DOHH2 (cell line): ENCODE data around the gene RBM26.

Experiments used
- H3F3A ChIP-seq: fragments of 200-600 bp; sonication (generic), shearing (Covaris generic); 2 replicates; pipeline ENCODE4 v1.6.0; 2016; ENCODE audit warnings: antibody characterized with exemption, mild to moderate bottlenecking; ENCODE audit not compliant: control insufficient read depth, insufficient read depth
- H3K27ac ChIP-seq: fragments of 200-600 bp; sonication (generic); 2 replicates; pipeline ENCODE4 v1.5.1; 2014; ENCODE audit warnings: low read depth, mild to moderate bottlenecking, low read length, moderate library complexity
- H3K27me3 ChIP-seq: fragments of 200-600 bp; sonication (generic); 2 replicates; pipeline ENCODE4 v1.6.1; 2014; ENCODE audit warnings: mild to moderate bottlenecking, low read length, mixed read lengths; ENCODE audit not compliant: control insufficient read depth
- H3K36me3 ChIP-seq: fragments of 200-600 bp; sonication (generic); 2 replicates; pipeline ENCODE4 v1.6.1; 2014; ENCODE audit warnings: mild to moderate bottlenecking, low read length, moderate library complexity, mixed read lengths; ENCODE audit not compliant: control insufficient read depth
- H3K4me1 ChIP-seq: fragments of 200-600 bp; sonication (generic); 2 replicates; pipeline ENCODE4 v1.6.1; 2014; ENCODE audit warnings: mild to moderate bottlenecking, low read length, mixed read lengths; ENCODE audit not compliant: control insufficient read depth
- H3K4me2 ChIP-seq: fragments of 200-600 bp; sonication (generic); 2 replicates; pipeline ENCODE4 v1.6.0; 2014; ENCODE audit warnings: mild to moderate bottlenecking, low read length, moderate library complexity
- H3K4me3 ChIP-seq: fragments of 200-600 bp; sonication (generic); 2 replicates; pipeline ENCODE4 v1.5.1; 2014; ENCODE audit warnings: mild to moderate bottlenecking, low read length, mixed read lengths
- H3K79me2 ChIP-seq: fragments of 200-600 bp; sonication (generic); 2 replicates; pipeline ENCODE4 v1.6.1; 2014; ENCODE audit warnings: mild to moderate bottlenecking, low read length, mixed read lengths; ENCODE audit not compliant: control insufficient read depth
- H3K9me2 ChIP-seq: fragments of 200-600 bp; sonication (generic); replicated peaks from 2 replicates; pipeline ENCODE4 v1.6.1; 2014; ENCODE audit warnings: mild to moderate bottlenecking, low read length, mixed read lengths; ENCODE audit not compliant: control insufficient read depth
- H3K9me3 ChIP-seq: fragments of 200-600 bp; sonication (generic); 2 replicates; pipeline ENCODE4 v1.6.1; 2014; ENCODE audit warnings: antibody characterized with exemption, low read length, mixed read lengths; ENCODE audit not compliant: control insufficient read depth, insufficient read depth
- H4K20me1 ChIP-seq: fragments of 200-600 bp; sonication (generic); 2 replicates; pipeline ENCODE4 v1.6.0; 2014; ENCODE audit warnings: low read depth, mild to moderate bottlenecking, antibody characterized with exemption, low read length, moderate library complexity; ENCODE audit not compliant: control insufficient read depth, insufficient read depth
- CTCF ChIP-seq: fragments of 200-600 bp; sonication (generic); IDR thresholded peaks from one replicate; pipeline ENCODE4 v1.5.1; 2014; ENCODE audit warnings: antibody characterized with exemption, mild to moderate bottlenecking, low read depth, low read length; ENCODE audit not compliant: poor library complexity, severe bottlenecking
- EZH2phosphoT487 ChIP-seq: fragments of 200-600 bp; sonication (generic); IDR thresholded peaks from 2 replicates; pipeline ENCODE4 v1.6.1; 2017; ENCODE audit warnings: borderline replicate concordance, mild to moderate bottlenecking, antibody characterized with exemption, low read length, moderate library complexity, mixed read lengths

The RBM26 gene

GRCh38 chr13:79318664-79319063, 87.4 kb downstream of the RBM26 start:
- H3K79me2 ChIP-seq, result no peaks in the 10 kb centered on the region
- peaks cover 73% of the 10 kb centered on the region for H3K36me3 ChIP-seq
- TF ChIP-seq CTCF (no peak), EZH2phosphoT487 (no peak)

GRCh38 chr13:79317856-79318255, 88.2 kb downstream of the RBM26 start:
- Histone ChIP-seq H4K20me1 (no peaks in the 10 kb centered on the region), H3K4me1 (no peaks in the 10 kb centered on the region), H3K4me3 (no peak overlapping the region), H3K27ac (no peak overlapping the region), H3K36me3 (peaks cover 65% of the 10 kb centered on the region), H3K9me2 (no peaks in the 10 kb centered on the region), H3K4me2 (no peak overlapping the region), H3F3A (peaks cover 6% of the 10 kb centered on the region; the same call in 1 of the 2 replicates), H3K27me3 (no peaks in the 10 kb centered on the region), H3K9me3 (no peaks in the 10 kb centered on the region), H3K79me2 (no peaks in the 10 kb centered on the region)
- TF ChIP-seq CTCF (no peak), EZH2phosphoT487 (no peak)

More at GRCh38 chr13:79318664-79319063, 87.4 kb downstream of the RBM26 start:
- H3K4me1 ChIP-seq, result no peaks in the 10 kb centered on the region
- H3K9me3 ChIP-seq, result no peaks in the 10 kb centered on the region
- no peaks in the 10 kb centered on the region for H4K20me1 ChIP-seq
- H3K27ac ChIP-seq, result no peak overlapping the region
- no peaks in the 10 kb centered on the region for H3K27me3 ChIP-seq
- no peaks in the 10 kb centered on the region for H3K9me2 ChIP-seq
- H3K4me3 ChIP-seq, result no peak overlapping the region
- H3K4me2 ChIP-seq, result no peak overlapping the region
- peaks cover 6% of the 10 kb centered on the region; the same call in 1 of the 2 replicates for H3F3A ChIP-seq

GRCh38 chr13:79314652-79315051, 91.4 kb downstream of the RBM26 start:
- no peaks in the 10 kb centered on the region for H3K9me3 ChIP-seq
- no peak overlapping the region for H3K4me3 ChIP-seq
- no peaks in the 10 kb centered on the region for H3K79me2 ChIP-seq
- peaks cover 22% of the 10 kb centered on the region for H3F3A ChIP-seq
- no peaks in the 10 kb centered on the region; the same call in 1 of the 2 replicates for H4K20me1 ChIP-seq
- no peaks in the 10 kb centered on the region for H3K9me2 ChIP-seq
- H3K27ac ChIP-seq, result no peak overlapping the region
- TF ChIP-seq EZH2phosphoT487, result no peak
- TF ChIP-seq CTCF, result no peak
- no peaks in the 10 kb centered on the region for H3K4me1 ChIP-seq
- no peak overlapping the region for H3K4me2 ChIP-seq
- H3K36me3 ChIP-seq, result peaks cover 40% of the 10 kb centered on the region
- H3K27me3 ChIP-seq, result no peaks in the 10 kb centered on the region
